MM.1S (cell line): ENCODE measurements around the gene PGBD1.

Source experiments
- CTCF ChIP-seq: fragments of 300-600 bp; sonication (generic); IDR thresholded peaks from 2 replicates; pipeline ENCODE4 v1.5.1; 2016; ENCODE audit warnings: antibody characterized with exemption, low read length, mixed read lengths
- EZH2phosphoT487 ChIP-seq: fragments of 300-600 bp; sonication (generic); IDR thresholded peaks from 2 replicates; pipeline ENCODE4 v1.6.1; 2018; ENCODE audit warnings: antibody characterized with exemption, low read length

- TF ChIP-seq CTCF, result no peak
- no peak for TF ChIP-seq EZH2phosphoT487
Measured at GRCh38 chr6:28266563-28266961, 14.8 kb upstream of the PGBD1 start.
